HG03175 (cell line): ENCODE measurements around the gene TSC22D2.
"Not testable (repeated sequence)": the region's sequence is repeated elsewhere in the genome, so short reads cannot be mapped to it uniquely, and the experiment has no call there.

Source experiments
- ATAC-seq: cut with Tn5 transposase; IDR thresholded peaks from one replicate; pipeline ENCODE4 v1.9.1; 2021; ENCODE audit warnings: mild to moderate bottlenecking, moderate library complexity; ENCODE audit not compliant: unreplicated experiment

Gene TSC22D2

GRCh38 chr3:150479370-150479769 is 71.3 kb downstream of the TSC22D2 start:
- no peak for ATAC-seq

DNA sequence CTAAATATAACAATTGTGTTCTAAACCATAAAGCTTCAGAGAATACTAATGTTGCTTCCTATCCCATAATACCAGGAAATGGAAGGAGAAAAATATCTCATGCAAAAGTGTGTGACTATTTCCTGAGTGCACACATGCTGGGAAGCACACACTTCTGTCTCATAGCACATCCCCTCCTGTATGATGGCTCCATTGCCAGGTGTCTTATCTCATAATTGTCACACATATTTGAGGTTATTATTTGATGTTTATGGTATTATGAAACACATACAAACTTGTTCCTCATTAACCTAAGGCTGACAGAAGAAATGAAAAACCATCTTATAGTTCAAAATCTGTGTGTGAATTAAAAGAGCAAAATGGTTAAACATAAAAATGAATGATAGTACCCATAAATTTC is 72.8 kb downstream of the TSC22D2 start:
- ATAC-seq, result no peak

GRCh38 chr3:150483226-150483625 is 75.1 kb downstream of the TSC22D2 start:
- no peak for ATAC-seq

DNA sequence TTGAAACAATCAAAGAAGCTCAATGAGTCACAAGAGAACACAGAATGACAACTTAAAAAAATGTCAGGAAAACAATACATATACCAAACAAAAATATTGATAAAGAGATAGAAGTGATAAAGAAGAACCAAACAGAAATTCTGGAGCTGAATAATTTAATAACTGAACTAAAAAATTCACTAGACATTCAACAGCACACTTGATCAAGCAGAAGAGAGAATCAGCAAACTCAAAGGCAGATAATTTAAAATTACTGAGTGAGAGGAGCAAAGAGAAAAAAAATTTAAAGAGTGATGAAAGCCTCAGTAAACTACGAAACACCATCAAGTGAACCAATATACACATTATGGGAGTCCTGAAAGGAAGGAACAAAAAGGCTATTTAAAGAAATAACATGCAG is 76.3 kb downstream of the TSC22D2 start:
- ATAC-seq, result no peak

DNA sequence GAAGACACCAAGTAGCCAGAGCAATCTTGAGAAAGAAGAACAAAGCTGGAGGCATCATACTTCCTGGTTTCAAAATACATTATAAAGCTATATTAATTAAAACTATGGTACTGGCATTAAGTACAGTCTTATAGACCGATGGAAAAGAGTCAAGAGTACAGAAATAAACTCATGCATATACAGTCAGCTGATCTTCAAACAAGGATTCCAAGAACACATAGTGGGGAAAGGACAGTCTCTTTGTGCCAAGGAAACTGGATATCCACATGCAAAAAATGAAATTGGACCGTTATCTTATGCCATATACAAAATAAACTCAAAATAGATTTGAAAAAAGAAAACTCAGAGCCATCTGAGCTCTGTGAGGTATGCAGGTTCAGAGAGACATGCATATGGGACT is 80.8 kb downstream of the TSC22D2 start:
- no peak for ATAC-seq

GRCh38 chr3:150490277-150490986 is 82.3 kb downstream of the TSC22D2 start:
- ATAC-seq, result no peak

- no peak for ATAC-seq
Observed at GRCh38 chr3:150494411-150494977, 86.4 kb downstream of the TSC22D2 start.

DNA sequence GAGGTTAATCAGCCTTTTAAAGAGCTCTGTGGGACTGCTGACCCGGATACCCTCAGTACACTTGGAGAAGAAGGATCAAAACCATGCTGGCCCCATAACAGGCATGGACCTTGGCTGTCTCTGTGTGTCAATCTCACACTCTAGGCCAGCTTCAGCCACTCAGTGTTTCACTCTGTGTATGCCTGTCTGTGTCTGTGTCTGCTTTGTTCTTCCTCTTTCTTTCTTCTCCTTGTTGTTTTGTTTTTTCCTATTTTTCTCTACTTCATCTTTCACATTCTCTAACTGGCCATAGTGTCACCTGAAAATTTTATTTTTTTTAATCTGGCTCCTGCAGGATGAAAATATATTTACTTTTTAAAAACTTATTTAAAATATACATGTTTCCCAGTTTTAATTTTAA is 87.1 kb downstream of the TSC22D2 start:
- no peak for ATAC-seq

- no peak for ATAC-seq
Observed at GRCh38 chr3:150495563-150496168, 87.6 kb downstream of the TSC22D2 start.

DNA sequence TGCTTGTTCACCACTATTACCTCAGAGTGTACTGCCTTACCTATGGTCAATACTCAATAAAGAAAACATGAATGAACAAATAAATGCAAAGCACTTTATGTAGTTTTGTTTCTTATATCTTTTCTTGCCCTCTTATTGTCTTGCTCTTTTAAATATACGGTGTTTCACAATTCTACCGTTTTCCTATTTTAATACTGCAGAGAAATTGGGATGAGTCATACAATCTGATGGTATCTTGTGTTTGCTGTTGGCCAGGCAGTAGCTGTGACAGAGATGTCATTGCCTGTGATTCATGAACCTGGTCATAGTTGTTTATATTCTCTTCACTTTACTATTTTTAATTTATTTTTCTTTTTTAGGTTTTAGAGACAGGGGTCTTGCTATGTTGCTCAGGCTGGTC is 89.9 kb downstream of the TSC22D2 start:
- ATAC-seq, result no peak

- not testable (repeated sequence) for ATAC-seq
Observed at GRCh38 chr3:150500960-150501359, 92.9 kb downstream of the TSC22D2 start.

- no peak for ATAC-seq
Observed at GRCh38 chr3:150503402-150504099, 95.5 kb downstream of the TSC22D2 start.

DNA sequence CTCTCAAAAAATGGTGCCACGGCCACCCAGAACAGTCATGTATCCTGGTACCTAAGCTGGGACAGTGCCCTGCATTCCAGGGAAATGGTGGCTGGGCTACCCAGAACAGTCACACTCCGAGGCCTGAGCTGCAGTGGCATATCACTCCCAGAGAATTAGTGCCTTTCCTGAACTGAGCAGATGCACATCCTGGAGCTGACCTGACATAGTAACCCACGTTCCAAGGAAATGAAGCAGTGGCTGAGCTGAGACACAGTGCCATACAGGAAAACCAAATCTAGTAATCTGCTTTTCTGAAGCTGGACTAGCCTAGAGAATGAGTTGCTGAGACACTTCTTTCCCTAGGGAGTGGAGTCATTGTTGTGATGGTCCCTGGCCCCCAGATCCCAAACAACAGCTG is 96.4 kb downstream of the TSC22D2 start:
- ATAC-seq, result no peak

- ATAC-seq, result no peak
Observed at GRCh38 chr3:150508401-150508800, 100.3 kb downstream of the TSC22D2 start.

GRCh38 chr3:150509780-150510179 is 101.7 kb downstream of the TSC22D2 start:
- no peak for ATAC-seq

DNA sequence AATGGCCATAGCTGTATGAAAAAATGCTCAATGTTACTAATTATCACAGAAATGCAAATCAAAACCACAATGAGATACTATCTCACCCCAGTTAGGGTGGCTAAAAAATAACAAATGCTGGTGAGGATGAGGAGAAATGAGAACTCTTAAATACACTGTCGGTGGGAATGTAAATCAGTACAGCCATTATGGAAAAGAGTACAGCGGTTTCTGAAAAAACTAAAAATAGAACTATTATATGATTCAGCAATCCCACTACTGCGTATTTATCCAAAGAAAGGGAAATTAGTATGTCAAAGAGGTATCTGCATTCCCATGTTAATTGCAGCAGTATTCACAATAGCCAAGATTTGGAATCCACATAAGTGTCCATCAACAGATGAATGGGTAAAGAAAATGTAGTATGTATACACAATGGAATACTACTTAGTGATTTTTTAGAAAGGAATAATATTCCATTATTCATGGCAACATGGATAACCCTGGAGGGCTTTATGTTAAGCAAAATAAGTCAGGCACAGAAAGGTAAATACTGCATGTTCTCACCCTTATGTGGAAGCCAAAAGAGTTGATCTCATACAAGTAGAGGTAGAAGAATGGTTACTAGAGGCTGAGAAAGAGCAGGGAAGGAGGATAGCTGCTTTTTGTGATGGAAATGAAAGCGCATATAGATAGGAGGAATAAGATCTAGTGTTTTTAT is 103.2 kb downstream of the TSC22D2 start:
- no peak for ATAC-seq

DNA sequence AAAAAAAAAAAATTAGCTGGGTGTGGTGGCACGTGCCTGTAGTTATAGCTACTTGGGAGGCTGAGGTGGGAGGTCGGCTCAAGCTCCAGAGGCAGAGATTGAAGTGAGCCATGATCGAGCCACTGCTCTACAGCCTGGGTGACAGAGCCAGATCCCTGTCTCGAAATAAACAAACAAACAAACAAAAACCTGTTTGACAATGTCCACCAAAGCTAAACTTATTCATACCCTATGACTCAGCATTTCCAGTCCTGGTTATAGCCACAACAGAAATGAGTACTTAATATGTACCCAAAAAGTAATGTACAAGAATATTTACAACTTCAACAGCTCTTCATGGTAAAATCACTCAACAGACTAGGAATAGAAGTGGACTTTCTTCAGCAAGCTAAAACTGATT is 107.1 kb downstream of the TSC22D2 start:
- ATAC-seq, result no peak
